ENCODE data around the gene ULBP2. TPM values are rescaled to one million over a fixed set of nuclear protein-coding genes. Genes with fewer than 3 reads are reported as not detected.

The ULBP2 gene
- total RNA-seq, 1 experiment from 2014 or later: not detected

DNA sequence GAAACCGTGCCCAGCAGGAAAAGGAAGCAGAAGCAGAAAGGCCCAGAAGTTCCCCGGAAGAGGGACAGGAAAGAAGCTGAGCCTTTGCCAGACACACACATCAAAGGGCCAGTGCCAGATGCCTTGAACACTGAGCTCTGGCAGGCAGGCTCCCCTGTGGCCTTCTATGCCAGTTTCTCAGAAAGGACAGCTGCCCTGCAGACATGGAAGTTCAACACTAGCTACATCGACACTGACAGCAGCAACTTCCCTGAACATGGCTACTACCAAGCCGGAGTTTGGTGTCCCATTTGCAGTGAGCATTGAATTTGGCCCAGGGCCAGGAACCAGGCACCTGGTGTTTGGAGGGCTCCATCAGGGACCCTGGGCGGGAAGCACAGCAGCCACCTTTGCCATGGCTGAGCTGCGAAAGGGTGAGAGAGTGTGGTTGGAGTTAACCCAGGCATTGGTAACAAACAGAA is 35.9 kb upstream of the ULBP2 start:
- no CpG with 5 or more reads among the region's 6 CpGs for WGBS (ENCODE audit: extremely low coverage, insufficient read length, low lambda C conversion rate)
- Histone ChIP-seq H3K27me3 (ENCODE audit: insufficient read depth, low read length) (no peaks in the 10 kb centered on the region), H3K4ac (ENCODE audit: low read depth, low read length) (no peak overlapping the region), H3K14ac (ENCODE audit: insufficient read depth, low read length) (no peak overlapping the region), H4K8ac (replicated peaks; ENCODE audit: insufficient read length, low read depth, low read length) (no peak overlapping the region), H3K56ac (ENCODE audit: insufficient read length, low read depth, low read length) (no peak overlapping the region), H4K91ac (ENCODE audit: insufficient read length, low read depth, low read length) (no peak overlapping the region), H2BK120ac (ENCODE audit: low read depth, low read length, poor library complexity, severe bottlenecking) (no peak overlapping the region), H2BK5ac (ENCODE audit: insufficient read length, low read length) (no peak overlapping the region), H3K18ac (ENCODE audit: insufficient read length, low read depth, low read length) (no peak overlapping the region), H3K4me1 (ENCODE audit: insufficient read depth, low read length) (no peaks in the 10 kb centered on the region), H3K4me2 (ENCODE audit: insufficient read depth, insufficient read length, low read length) (no peak overlapping the region), H3K23me2 (ENCODE audit: insufficient read length, low read depth, low read length, poor library complexity, severe bottlenecking) (no peaks in the 10 kb centered on the region), H3K9me3 (ENCODE audit: control insufficient read depth, low read depth, low read length) (no peaks in the 10 kb centered on the region), H2BK20ac (ENCODE audit: low read depth, low read length, poor library complexity, severe bottlenecking) (no peak overlapping the region), H4K5ac (ENCODE audit: insufficient read length, low read depth, low read length) (no peak overlapping the region), H4K20me1 (ENCODE audit: control insufficient read depth, insufficient read depth, insufficient read length) (no peaks in the 10 kb centered on the region), H2AK5ac (ENCODE audit: insufficient read length, low read length) (no peak overlapping the region), H2BK12ac (ENCODE audit: insufficient read length, low read depth, low read length) (no peak overlapping the region), H2AFZ (ENCODE audit: low read length) (no peak overlapping the region), H3K79me2 (ENCODE audit: insufficient read depth, low read length) (no peaks in the 10 kb centered on the region), H3T11ph (ENCODE audit: low read length) (no peak overlapping the region), H3K23ac (ENCODE audit: insufficient read length, low read depth, low read length) (no peak overlapping the region), H3K9ac (ENCODE audit: extremely low read depth, insufficient read length, low read length) (no peak overlapping the region), H3K27ac (ENCODE audit: insufficient read length, low read depth, low read length) (no peak overlapping the region), H2BK15ac (ENCODE audit: low read depth, low read length) (no peak overlapping the region), H3K79me1 (ENCODE audit: insufficient read depth, low read depth, low read length, poor library complexity, severe bottlenecking) (no peaks in the 10 kb centered on the region)
- H3K9me3 Mint-ChIP-seq: peaks cover 31 to 40% of the 10 kb centered on the region in 2 experiments
- peaks cover 22% of the 10 kb centered on the region for H3K27me3 Mint-ChIP-seq (ENCODE audit: low read depth)
- H3K4me3 Mint-ChIP-seq: no peak overlapping the region
- TF ChIP-seq, protein P1, sequence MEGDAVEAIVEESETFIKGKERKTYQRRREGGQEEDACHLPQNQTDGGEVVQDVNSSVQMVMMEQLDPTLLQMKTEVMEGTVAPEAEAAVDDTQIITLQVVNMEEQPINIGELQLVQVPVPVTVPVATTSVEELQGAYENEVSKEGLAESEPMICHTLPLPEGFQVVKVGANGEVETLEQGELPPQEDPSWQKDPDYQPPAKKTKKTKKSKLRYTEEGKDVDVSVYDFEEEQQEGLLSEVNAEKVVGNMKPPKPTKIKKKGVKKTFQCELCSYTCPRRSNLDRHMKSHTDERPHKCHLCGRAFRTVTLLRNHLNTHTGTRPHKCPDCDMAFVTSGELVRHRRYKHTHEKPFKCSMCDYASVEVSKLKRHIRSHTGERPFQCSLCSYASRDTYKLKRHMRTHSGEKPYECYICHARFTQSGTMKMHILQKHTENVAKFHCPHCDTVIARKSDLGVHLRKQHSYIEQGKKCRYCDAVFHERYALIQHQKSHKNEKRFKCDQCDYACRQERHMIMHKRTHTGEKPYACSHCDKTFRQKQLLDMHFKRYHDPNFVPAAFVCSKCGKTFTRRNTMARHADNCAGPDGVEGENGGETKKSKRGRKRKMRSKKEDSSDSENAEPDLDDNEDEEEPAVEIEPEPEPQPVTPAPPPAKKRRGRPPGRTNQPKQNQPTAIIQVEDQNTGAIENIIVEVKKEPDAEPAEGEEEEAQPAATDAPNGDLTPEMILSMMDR (conservative IDR thresholded peaks at IDR 0.05): no peak
- H3K27ac Mint-ChIP-seq: no peak overlapping the region
- DNase-seq: no peak
- H3K4me1 Mint-ChIP-seq: peaks cover 0 to 7% of the 10 kb centered on the region in 2 experiments; a peak in 1 of 4 replicates
- peaks cover 5 to 7% (median 5%) of the 10 kb centered on the region in 3 experiments; a peak in 5 of 7 replicates for H3K36me3 Mint-ChIP-seq (ENCODE audit: insufficient read depth in 1 of 3, low read depth in 3 of 3)

All from H9 (cell line).